Activated CD4-positive, CD25-positive, alpha-beta regulatory T cell treated with anti-CD3 and anti-CD28 coated beads, Interleukin-2, amount 50 U/mL, for 72 hours (primary cell): ENCODE data around the gene MACO1.
A peak's percentile ranks its signal among the peaks of the same experiment; 100 is the strongest.

Experiments
- DNase-seq: peaks from one replicate; pipeline ENCODE4 v3.0.0; 2021

The MACO1 gene

GRCh38 chr1:25544243-25544764 is 113.6 kb downstream of the MACO1 start:
- DNase-seq: no peak

DNA sequence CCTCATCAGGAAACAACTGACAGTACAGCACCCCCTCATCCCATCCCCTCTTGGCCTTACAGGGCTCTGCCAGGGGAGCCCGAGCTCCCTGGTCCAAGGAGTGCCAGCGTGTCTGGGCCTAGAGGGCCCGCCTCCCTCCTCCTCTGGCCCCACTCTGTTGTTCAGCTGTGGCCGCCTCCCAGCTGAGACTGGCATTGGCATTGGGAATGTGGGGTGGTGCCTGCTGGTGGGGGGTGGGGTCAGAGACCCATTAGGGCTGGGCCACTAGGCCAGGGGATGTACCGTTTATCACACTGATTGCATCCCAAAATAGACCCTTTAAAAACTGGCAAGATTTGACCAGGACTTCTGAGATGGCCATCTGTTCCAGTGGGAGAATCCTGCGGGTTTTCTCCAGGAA is 114.1 kb downstream of the MACO1 start:
- DNase-seq: no peak

- no peak for DNase-seq
Measured at GRCh38 chr1:25545767-25546166, 115.1 kb downstream of the MACO1 start.

GRCh38 chr1:25546193-25546592 is 115.5 kb downstream of the MACO1 start:
- no peak for DNase-seq

- DNase-seq: no peak
Measured at GRCh38 chr1:25548601-25549000, 117.9 kb downstream of the MACO1 start.

DNA sequence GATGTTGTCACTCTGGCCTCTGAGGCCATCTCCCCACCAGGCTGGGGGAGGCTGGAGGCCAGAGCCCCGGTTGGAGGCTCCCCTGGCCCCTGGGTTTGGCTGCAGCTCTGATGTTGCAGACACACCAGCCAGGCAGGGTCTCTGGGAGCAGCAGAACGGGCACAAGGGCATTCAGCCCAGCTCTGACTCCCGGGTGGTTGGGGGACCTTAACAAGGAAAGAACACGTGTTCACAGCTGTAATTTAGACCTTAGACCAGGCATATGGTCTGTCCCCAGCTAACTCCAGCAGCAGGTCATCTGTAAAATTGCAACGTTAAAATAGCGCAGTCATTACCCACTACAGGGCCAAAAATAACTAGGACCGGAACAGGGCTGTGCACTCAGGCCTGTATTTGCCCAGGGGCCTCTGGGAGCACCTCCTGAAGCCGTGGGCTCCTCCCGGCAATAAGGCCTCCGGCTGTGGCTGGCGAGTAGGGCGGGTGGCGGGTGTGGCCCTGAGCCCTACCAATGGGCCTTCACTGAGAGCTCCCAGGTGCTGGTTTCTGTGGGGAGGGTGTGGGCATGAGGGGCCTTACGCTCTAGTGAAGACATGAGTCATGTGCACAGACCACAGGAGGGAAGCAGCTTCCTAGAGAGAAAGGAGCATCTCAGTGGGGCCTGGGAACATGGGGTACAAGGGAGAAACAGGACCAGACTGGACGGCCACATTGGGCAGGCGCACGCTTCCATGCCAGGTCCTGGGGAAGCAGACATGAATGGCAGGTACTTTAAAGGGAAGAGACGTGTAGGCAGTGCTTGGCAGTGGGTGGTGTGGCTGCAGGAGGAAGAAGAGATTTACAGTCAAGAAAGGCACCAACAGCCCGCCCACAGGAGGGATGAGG is 118.8 kb downstream of the MACO1 start:
- DNase-seq: peak; percentile 75
